Calu3 (cell line): ENCODE measurements around the gene GALNT15. TPM values are rescaled to one million over a fixed set of nuclear protein-coding genes. Genes with fewer than 3 reads are reported as not detected.

Source experiments
- BruUV-seq: library from RNA; stranded (reverse); fragments of 400-500 nt; replicated peaks from 2 replicates; lab custom pipeline; 2021; lab: Mats Ljungman, UMichigan
- CTCF ChIA-PET: fragments of 300-600 bp; sonication (Branson Sonifier 250); formaldehyde crosslinking; loops from one replicate; lab custom pipeline; 2022; ENCODE audit warnings: antibody characterized with exemption; lab: Charles Lee
- DNase-seq: peaks from one replicate; pipeline ENCODE4 v3.0.0; 2022
- H3K27ac Mint-ChIP-seq: one replicate; pipeline ENCODE4 v1.8.0; 2022; ENCODE audit warnings: mixed read lengths; ENCODE audit not compliant: unreplicated experiment
- H3K27me3 Mint-ChIP-seq: one replicate; pipeline ENCODE4 v1.8.0; 2022; ENCODE audit warnings: mixed read lengths; ENCODE audit not compliant: unreplicated experiment
- H3K36me3 Mint-ChIP-seq: one replicate; pipeline ENCODE4 v1.8.0; 2022; ENCODE audit warnings: mild to moderate bottlenecking, moderate library complexity, mixed read lengths; ENCODE audit not compliant: insufficient read depth, unreplicated experiment
- H3K4me1 Mint-ChIP-seq: one replicate; pipeline ENCODE4 v1.8.0; 2022; ENCODE audit warnings: mild to moderate bottlenecking, low read depth, mixed read lengths; ENCODE audit not compliant: unreplicated experiment
- H3K4me3 Mint-ChIP-seq: one replicate; pipeline ENCODE4 v1.8.0; 2022; ENCODE audit warnings: mild to moderate bottlenecking, low read depth, moderate library complexity, mixed read lengths; ENCODE audit not compliant: unreplicated experiment
- H3K9me3 Mint-ChIP-seq: one replicate; pipeline ENCODE4 v1.8.0; 2022; ENCODE audit warnings: low read depth, mixed read lengths; ENCODE audit not compliant: unreplicated experiment
- intact Hi-C: fragments of 100-400 bp; cut with micrococcal nuclease; formaldehyde crosslinking; loops from one replicate; pipeline ENCODE4 v1.10.0; 2022; ENCODE audit not compliant: unreplicated experiment
- total RNA-seq: library from RNA; stranded (reverse); gene quantifications from 2 replicates; pipeline ENCODE4 v1.2.3, GENCODE V29; 2022
- TF ChIP-seq, protein P1 (sequence below): fragments of 200-600 bp; IDR thresholded peaks from one replicate; pipeline ENCODE4 v1.8.0; 2022; ENCODE audit warnings: antibody characterized with exemption; ENCODE audit not compliant: unreplicated experiment

GALNT15 gene
- total RNA-seq, 1 experiment from 2014 or later: not detected

DNA sequence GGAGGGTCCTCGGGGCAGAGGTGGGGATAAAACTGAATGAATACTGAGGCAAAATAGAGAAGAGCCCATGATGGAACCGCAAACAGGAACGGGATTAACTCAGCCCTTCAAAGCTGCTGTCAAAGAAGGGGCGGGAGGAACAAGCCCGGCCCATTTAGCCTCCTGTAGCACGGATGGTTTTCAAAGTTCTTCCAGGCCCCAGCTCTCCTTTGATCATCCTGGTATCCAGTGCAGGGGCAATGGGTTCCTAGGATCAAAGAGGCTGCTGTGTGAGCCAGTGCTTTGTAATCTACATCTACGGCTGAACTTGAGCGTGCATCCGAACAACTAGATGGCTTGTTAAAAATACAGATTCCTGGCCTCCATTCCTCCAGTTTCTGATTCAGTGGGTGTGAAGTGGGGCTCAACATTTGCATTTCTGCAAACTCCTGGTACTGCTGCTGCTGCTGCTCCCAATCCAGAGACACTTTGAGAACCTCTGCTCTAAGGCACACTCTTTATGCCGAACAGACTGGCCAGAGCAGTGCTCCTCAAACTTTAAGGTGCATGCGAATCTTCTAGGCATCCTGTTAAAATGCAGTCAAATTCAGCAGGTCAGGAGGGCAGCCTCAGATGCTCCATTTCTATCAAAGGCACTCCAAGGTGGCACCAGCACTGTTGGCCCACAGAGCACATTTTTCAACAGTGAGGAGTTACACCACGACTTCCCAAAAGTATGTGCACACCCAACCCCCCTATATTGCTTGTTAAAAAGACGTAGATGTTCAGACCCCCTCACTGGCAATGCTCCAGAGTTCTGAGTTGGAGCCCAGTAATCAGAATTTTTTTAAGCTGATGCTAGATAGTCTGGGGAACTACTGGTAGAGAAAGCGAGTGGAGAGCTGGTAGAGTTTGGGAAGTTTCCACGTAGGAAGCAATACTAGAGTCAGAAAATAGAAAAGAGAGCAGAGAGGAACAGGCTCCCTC lies 5.6 kb downstream of the GALNT15 start:
- Mint-ChIP-seq H3K4me3 (no peak overlapping the region), H3K36me3 (no peaks in the 10 kb centered on the region), H3K9me3 (no peaks in the 10 kb centered on the region), H3K4me1 (no peaks in the 10 kb centered on the region), H3K27ac (no peak overlapping the region), H3K27me3 (peaks cover 21% of the 10 kb centered on the region)
- no TSS peak for BruUV-seq
- no peak for DNase-seq
- intact Hi-C loops: no loop called here
- TF ChIP-seq, protein P1, sequence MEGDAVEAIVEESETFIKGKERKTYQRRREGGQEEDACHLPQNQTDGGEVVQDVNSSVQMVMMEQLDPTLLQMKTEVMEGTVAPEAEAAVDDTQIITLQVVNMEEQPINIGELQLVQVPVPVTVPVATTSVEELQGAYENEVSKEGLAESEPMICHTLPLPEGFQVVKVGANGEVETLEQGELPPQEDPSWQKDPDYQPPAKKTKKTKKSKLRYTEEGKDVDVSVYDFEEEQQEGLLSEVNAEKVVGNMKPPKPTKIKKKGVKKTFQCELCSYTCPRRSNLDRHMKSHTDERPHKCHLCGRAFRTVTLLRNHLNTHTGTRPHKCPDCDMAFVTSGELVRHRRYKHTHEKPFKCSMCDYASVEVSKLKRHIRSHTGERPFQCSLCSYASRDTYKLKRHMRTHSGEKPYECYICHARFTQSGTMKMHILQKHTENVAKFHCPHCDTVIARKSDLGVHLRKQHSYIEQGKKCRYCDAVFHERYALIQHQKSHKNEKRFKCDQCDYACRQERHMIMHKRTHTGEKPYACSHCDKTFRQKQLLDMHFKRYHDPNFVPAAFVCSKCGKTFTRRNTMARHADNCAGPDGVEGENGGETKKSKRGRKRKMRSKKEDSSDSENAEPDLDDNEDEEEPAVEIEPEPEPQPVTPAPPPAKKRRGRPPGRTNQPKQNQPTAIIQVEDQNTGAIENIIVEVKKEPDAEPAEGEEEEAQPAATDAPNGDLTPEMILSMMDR: no peak
- CTCF ChIA-PET: interaction anchor here (0.7 kb wide), 1 partner anchor 122 kb away, joined by 3 read pairs; no protein-coding TSS in a partner anchor

DNA sequence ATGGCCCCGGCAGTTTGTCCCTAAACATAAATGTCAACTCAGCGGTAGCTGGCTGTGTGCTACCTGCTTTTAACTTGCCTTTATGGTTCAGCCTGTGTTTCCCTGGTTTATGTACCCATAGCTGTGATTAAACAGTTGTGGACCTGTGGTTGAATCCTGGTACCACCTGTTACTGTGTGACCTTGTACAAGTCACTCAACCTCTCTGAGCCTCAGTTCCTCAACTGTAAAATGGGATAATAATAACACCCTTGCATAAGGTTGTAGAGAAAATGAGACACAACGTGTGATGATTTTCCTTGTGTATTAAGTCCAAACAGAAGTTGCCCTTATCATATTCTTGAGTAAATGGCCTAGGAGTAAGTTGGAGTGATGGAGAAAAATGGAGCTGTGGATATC lies 6.3 kb downstream of the GALNT15 start:
- TF ChIP-seq, protein P1: no peak
- BruUV-seq: no TSS peak
- peaks cover 23% of the 10 kb centered on the region for H3K27me3 Mint-ChIP-seq
- DNase-seq: no peak
- no peaks in the 10 kb centered on the region for H3K36me3 Mint-ChIP-seq
- intact Hi-C loops: no loop called here
- H3K4me3 Mint-ChIP-seq: no peak overlapping the region
- no peak overlapping the region for H3K27ac Mint-ChIP-seq
- no peaks in the 10 kb centered on the region for H3K9me3 Mint-ChIP-seq
- CTCF ChIA-PET: interaction anchor here (0.7 kb wide), 1 partner anchor 122 kb away, joined by 3 read pairs; no protein-coding TSS in a partner anchor
- H3K4me1 Mint-ChIP-seq: no peaks in the 10 kb centered on the region

DNA sequence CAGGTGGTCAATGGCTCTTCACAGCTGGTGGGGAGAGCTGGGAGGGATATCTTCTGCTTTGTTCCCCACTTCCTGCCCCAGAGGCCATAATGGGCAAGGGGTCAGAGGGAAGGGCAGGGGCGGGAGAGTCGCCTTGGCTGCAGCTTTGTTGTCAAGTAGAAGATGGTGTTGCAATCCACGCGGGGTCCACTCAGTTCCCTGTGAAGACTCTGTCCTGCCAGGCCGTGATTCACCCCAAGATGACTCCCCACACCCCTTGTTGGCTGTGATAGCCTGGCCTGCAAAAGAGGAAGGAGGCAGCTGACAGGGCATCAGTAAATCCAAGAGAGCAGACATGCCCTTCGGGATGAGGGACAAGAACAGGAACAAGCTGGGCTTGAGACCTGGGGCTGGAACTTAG lies 6.9 kb downstream of the GALNT15 start:
- H3K27ac Mint-ChIP-seq: no peak overlapping the region
- H3K36me3 Mint-ChIP-seq: no peaks in the 10 kb centered on the region
- H3K4me1 Mint-ChIP-seq: no peaks in the 10 kb centered on the region
- TF ChIP-seq, protein P1: no peak
- BruUV-seq: no TSS peak
- no peak overlapping the region for H3K4me3 Mint-ChIP-seq
- no peaks in the 10 kb centered on the region for H3K9me3 Mint-ChIP-seq
- CTCF ChIA-PET: interaction anchor here (0.7 kb wide), 1 partner anchor 123 kb away, joined by 3 read pairs; no protein-coding TSS in a partner anchor
- H3K27me3 Mint-ChIP-seq: peaks cover 23% of the 10 kb centered on the region
- DNase-seq: no peak
- intact Hi-C loops: no loop called here

DNA sequence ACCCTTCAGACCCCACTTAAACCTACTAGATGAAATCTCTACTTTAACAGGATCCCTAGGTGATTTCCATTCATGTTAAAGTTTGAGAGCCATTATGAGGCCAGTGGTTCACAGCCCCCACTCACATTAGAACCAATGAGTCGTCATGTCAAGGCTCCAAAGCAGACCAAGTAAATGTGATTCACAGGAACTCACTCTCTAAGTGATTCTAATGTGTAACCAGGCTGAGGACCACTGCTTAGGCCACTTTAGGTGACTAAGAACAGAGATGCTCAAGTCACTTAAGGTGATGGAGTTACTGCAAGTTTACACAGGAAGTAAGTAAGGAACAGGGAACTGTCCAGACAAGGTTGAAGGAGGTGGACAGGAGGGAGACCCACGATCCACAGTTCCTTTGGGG lies 7.7 kb downstream of the GALNT15 start:
- Mint-ChIP-seq H3K27me3 (peaks cover 17% of the 10 kb centered on the region), H3K4me3 (no peak overlapping the region), H3K4me1 (no peaks in the 10 kb centered on the region), H3K36me3 (no peaks in the 10 kb centered on the region), H3K9me3 (no peaks in the 10 kb centered on the region), H3K27ac (no peak overlapping the region)
- TF ChIP-seq, protein P1: no peak
- no peak for DNase-seq
- CTCF ChIA-PET: no interaction called here
- BruUV-seq: no TSS peak
- intact Hi-C loops: no loop called here
